SK-N-SH (cell line): ENCODE data around the gene PCNX1.

ENCODE experiments used
- CHD2 ChIP-seq: fragments of 150-350 bp; IDR thresholded peaks from 2 replicates; pipeline ENCODE4 v1.6.1; 2018; ENCODE audit warnings: low read length; ENCODE audit not compliant: partially characterized antibody
- CTCF ChIP-seq: fragments of 200-600 bp; sonication (generic); IDR thresholded peaks from 2 replicates; pipeline ENCODE4 v1.6.1; 2017; ENCODE audit warnings: antibody characterized with exemption, mild to moderate bottlenecking, moderate library complexity
- ELF1 ChIP-seq: IDR thresholded peaks from 2 replicates; pipeline ENCODE4 v1.4.0; 2012
- EP300 ChIP-seq, 2 experiments: IDR thresholded peaks; 2 replicates each; pipeline versions ENCODE4 v1.4.0 to v1.6.1; 2012; ENCODE audit warnings: borderline replicate concordance in 1 of 2, low read depth in 1 of 2, low read length in 1 of 2
- MXI1 ChIP-seq: IDR thresholded peaks from 2 replicates; pipeline ENCODE4 v1.6.1; 2012; ENCODE audit warnings: mild to moderate bottlenecking, low read depth, low read length, improper control_type of control experiment
- RCOR1 ChIP-seq: fragments of 150-350 bp; IDR thresholded peaks from 2 replicates; pipeline ENCODE4 v1.6.1; 2017; ENCODE audit warnings: antibody characterized with exemption, low read length
- RXRA ChIP-seq: IDR thresholded peaks from 2 replicates; pipeline ENCODE4 v1.4.0; 2012; ENCODE audit warnings: low read depth, mild to moderate bottlenecking, borderline replicate concordance
- TEAD4 ChIP-seq: IDR thresholded peaks from 2 replicates; pipeline ENCODE4 v1.4.0; 2012; ENCODE audit warnings: mild to moderate bottlenecking, borderline replicate concordance; ENCODE audit not compliant: insufficient read depth

- TF ChIP-seq CTCF (no peak), EP300 (IDR thresholded peaks at IDR 0.05; ENCODE audit: borderline replicate concordance in 1 of 2, low read depth in 1 of 2, low read length in 1 of 2) (peak in 1 of 2 experiments; percentile 80; a peak in 2 of 4 replicates), ELF1 (no peak), TEAD4 (peak; percentile 75), RXRA (peak; percentile 9; the same call in 1 of the 2 replicates), MXI1 (no peak), RCOR1 (no peak), CHD2 (no peak)
Observed at GRCh38 chr14:71142375-71143038, 235.2 kb downstream of the PCNX1 start.
